ENCODE measurements around the gene CELA3A. TPM values are rescaled to one million over a fixed set of nuclear protein-coding genes. Genes with fewer than 3 reads are reported as not detected.
"Not testable (repeated sequence)": the region's sequence is repeated elsewhere in the genome, so short reads cannot be mapped to it uniquely, and the experiment has no call there.

CELA3A gene
- total RNA-seq, 2 donors from 2014 or later = not detected

GRCh38 chr1:22002461-22002860 is 1.0 kb downstream of the CELA3A start:
- H3K36me3 Mint-ChIP-seq; DNase-seq (ENCODE audit: low spot score in 2 of 2); ATAC-seq; H3K9me3 Mint-ChIP-seq; H3K27ac Mint-ChIP-seq: not testable (repeated sequence)

GRCh38 chr1:22002875-22003274 is 1.4 kb downstream of the CELA3A start:
- not testable (repeated sequence) for H3K36me3 Mint-ChIP-seq; H3K27ac Mint-ChIP-seq; ATAC-seq; H3K9me3 Mint-ChIP-seq; DNase-seq (ENCODE audit: low spot score in 2 of 2)

GRCh38 chr1:22003959-22004358 is 2.5 kb downstream of the CELA3A start:
- not testable (repeated sequence) for H3K9me3 Mint-ChIP-seq; DNase-seq (ENCODE audit: low spot score in 2 of 2); H3K36me3 Mint-ChIP-seq; ATAC-seq; H3K27ac Mint-ChIP-seq

- ATAC-seq (peak; percentile 90 to 91), DNase-seq (ENCODE audit: low spot score in 2 of 2) (peak in 1 of 2 donors; percentile 67)
- not testable (repeated sequence) for H3K36me3 Mint-ChIP-seq
Observed at GRCh38 chr1:22005261-22006149, 4.0 kb downstream of the CELA3A start.

GRCh38 chr1:22006736-22007135 is 5.3 kb downstream of the CELA3A start:
- not testable (repeated sequence) for ATAC-seq; H3K27ac Mint-ChIP-seq; H3K36me3 Mint-ChIP-seq; DNase-seq (ENCODE audit: low spot score in 2 of 2); H3K9me3 Mint-ChIP-seq

More at GRCh38 chr1:22005261-22006149, 4.0 kb downstream of the CELA3A start:
- not testable (repeated sequence) for H3K9me3 Mint-ChIP-seq, H3K27ac Mint-ChIP-seq

GRCh38 chr1:22007262-22007661 is 5.8 kb downstream of the CELA3A start:
- DNase-seq (ENCODE audit: low spot score in 2 of 2); H3K9me3 Mint-ChIP-seq; H3K36me3 Mint-ChIP-seq; ATAC-seq; H3K27ac Mint-ChIP-seq: not testable (repeated sequence)

GRCh38 chr1:22009566-22009965 is 8.1 kb downstream of the CELA3A start:
- H3K27ac Mint-ChIP-seq; DNase-seq (ENCODE audit: low spot score in 2 of 2); H3K36me3 Mint-ChIP-seq; H3K9me3 Mint-ChIP-seq; ATAC-seq: not testable (repeated sequence)

GRCh38 chr1:22012752-22013151 is 11.3 kb downstream of the CELA3A start:
- not testable (repeated sequence) for H3K9me3 Mint-ChIP-seq; DNase-seq (ENCODE audit: low spot score in 2 of 2); ATAC-seq; H3K27ac Mint-ChIP-seq; H3K36me3 Mint-ChIP-seq

- ATAC-seq; H3K27ac Mint-ChIP-seq; H3K36me3 Mint-ChIP-seq; H3K9me3 Mint-ChIP-seq; DNase-seq (ENCODE audit: low spot score in 2 of 2): not testable (repeated sequence)
Observed at GRCh38 chr1:22014575-22015206, 13.2 kb downstream of the CELA3A start.

- peak; percentile 66 to 83 for DNase-seq (ENCODE audit: low spot score in 2 of 2)
- Mint-ChIP-seq H3K36me3 (peaks cover 5 to 6% of the 10 kb centered on the region in 2 donors), H3K9me3 (peaks cover 0 to 6% of the 10 kb centered on the region in 2 donors), H3K27ac (peak overlapping the region; percentile 90 to 98)
- peak; percentile 98 to 99 for ATAC-seq
Observed at GRCh38 chr1:22018583-22019559, 17.4 kb downstream of the CELA3A start.

GRCh38 chr1:22021061-22021460 is 19.6 kb downstream of the CELA3A start:
- Mint-ChIP-seq H3K27ac (no peak overlapping the region), H3K36me3 (peaks cover 11 to 14% of the 10 kb centered on the region in 2 donors), H3K9me3 (peaks cover 0 to 6% of the 10 kb centered on the region in 2 donors)
- no peak for DNase-seq (ENCODE audit: low spot score in 2 of 2)
- ATAC-seq = no peak

GRCh38 chr1:22024485-22025367 is 23.3 kb downstream of the CELA3A start:
- Mint-ChIP-seq H3K9me3 (no peaks in the 10 kb centered on the region), H3K36me3 (peaks cover 8 to 9% of the 10 kb centered on the region in 2 donors), H3K27ac (peak overlapping the region; percentile 97 to 100)
- DNase-seq (ENCODE audit: low spot score in 2 of 2) (peak; percentile 73 to 82), ATAC-seq (peak; percentile 65 to 80)

- ATAC-seq (peak; percentile 71 to 82), DNase-seq (ENCODE audit: low spot score in 2 of 2) (peak; percentile 86 to 93)
- peak overlapping the region; percentile 97 to 100 for H3K27ac Mint-ChIP-seq
- H3K9me3 Mint-ChIP-seq = no peaks in the 10 kb centered on the region
- H3K36me3 Mint-ChIP-seq = peaks cover 8 to 9% of the 10 kb centered on the region in 2 donors
Observed at GRCh38 chr1:22025368-22026155, 24.1 kb downstream of the CELA3A start.

- Mint-ChIP-seq H3K36me3 (peaks cover 8 to 9% of the 10 kb centered on the region in 2 donors), H3K9me3 (no peaks in the 10 kb centered on the region), H3K27ac (peak overlapping the region; percentile 97 to 100)
- DNase-seq (ENCODE audit: low spot score in 2 of 2) (no peak), ATAC-seq (no peak)
Observed at GRCh38 chr1:22026924-22027289, 25.4 kb downstream of the CELA3A start.

GRCh38 chr1:22030057-22030456 is 28.6 kb downstream of the CELA3A start:
- ATAC-seq = no peak
- no peaks in the 10 kb centered on the region for H3K9me3 Mint-ChIP-seq
- no peak for DNase-seq (ENCODE audit: low spot score in 2 of 2)
- H3K36me3 Mint-ChIP-seq = peaks cover 8 to 9% of the 10 kb centered on the region in 2 donors
- peak overlapping the region in 1 of 2 donors; percentile 3 for H3K27ac Mint-ChIP-seq

Data from activated naive CD4-positive, alpha-beta T cell treated with anti-CD3 and anti-CD28 coated beads, Interleukin-2, amount 50 U/mL, for 72 hours (primary cell).